Measurements from ENCODE around the gene GRHL1. TPM values are rescaled to one million over a fixed set of nuclear protein-coding genes. Genes with fewer than 3 reads are reported as not detected.

GRHL1 gene
- total RNA-seq, 1 experiment from 2014 or later: 5.5 TPM

- DNase-seq (ENCODE audit: low spot score): no peak
Measured at GRCh38 chr2:10041711-10042110, 90.2 kb downstream of the GRHL1 start.

- DNase-seq (ENCODE audit: low spot score): peak; percentile 22
Measured at GRCh38 chr2:10042301-10043161, 91.0 kb downstream of the GRHL1 start.

- peak; percentile 84 for DNase-seq (ENCODE audit: low spot score)
Measured at GRCh38 chr2:10043256-10043905, 91.9 kb downstream of the GRHL1 start, which contains the start of gene KLF11. TSS of gene KLF11 (plus strand) at chr2:10043550. CDS start at chr2:10043717, 167 bp downstream.

DNA sequence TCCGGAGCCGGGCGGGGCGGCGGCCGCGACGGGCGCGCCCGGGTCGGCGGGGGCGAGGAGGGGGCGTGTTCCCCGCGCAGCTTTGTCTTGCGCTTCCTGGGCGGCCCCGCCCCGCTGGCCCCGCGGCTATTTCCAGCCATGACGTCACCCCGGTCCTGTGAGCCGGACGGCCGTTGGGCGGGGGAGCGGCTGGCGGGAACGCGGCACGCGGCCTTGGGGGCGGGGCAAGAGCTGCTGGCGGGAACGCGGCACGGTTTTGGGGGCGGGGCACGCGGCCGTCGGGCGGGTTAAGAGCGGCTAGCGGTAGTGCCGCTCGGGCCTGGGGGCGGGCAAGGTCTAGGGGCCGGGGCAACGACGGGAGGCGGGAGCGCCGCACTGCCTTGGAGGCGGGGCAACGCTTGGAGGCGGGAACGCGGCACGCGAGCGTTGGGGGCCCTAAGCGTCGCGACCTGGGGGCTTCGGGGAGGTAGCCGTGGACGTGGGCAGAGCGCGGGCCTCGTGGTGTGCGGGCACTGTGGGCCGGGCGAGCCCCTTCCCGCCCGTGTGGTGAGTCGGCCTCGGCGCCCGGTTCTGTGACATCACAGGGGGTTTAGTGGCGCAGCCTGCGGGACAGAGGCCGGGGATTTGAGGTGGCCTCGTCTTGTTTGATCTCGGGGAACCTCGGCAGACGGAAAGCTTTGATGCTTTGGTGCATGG, 92.6 kb downstream of the GRHL1 start:
- DNase-seq (ENCODE audit: low spot score): peak; percentile 79

DNA sequence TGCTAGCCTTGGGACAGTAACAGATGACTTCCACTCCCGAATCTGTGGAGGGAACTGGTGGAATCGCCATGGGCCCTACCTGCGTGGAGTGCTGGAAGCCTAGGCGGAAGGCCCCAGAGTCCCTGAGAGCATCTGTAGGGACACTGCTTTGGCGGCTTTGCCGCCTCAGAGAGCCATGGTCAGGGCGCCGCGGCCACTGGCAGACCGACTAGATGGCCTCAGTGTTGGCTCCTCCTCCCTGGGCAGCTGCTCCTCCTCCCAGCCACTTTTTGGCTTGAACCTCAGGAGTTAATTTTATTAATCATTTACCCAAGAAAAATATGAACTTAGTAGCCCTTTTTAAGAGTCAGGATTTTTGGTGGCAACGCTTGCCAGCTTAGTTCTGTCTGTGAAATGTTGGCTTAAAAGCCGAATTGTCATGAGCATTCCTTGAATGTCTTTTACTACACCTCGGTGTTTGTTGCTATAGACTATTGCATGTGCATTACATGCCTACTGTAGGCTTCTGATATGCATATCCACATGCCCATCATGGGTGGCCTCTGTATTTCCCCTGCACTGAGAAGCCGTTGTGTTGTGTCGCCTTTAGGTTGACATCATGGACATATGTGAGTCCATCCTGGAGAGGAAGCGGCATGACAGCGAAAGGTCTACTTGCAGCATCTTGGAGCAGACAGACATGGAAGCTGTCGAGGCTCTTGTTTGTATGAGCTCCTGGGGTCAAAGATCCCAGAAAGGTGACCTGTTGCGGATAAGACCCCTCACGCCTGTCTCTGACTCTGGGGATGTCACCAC, 94.3 kb downstream of the GRHL1 start:
- no peak for DNase-seq (ENCODE audit: low spot score)

DNA sequence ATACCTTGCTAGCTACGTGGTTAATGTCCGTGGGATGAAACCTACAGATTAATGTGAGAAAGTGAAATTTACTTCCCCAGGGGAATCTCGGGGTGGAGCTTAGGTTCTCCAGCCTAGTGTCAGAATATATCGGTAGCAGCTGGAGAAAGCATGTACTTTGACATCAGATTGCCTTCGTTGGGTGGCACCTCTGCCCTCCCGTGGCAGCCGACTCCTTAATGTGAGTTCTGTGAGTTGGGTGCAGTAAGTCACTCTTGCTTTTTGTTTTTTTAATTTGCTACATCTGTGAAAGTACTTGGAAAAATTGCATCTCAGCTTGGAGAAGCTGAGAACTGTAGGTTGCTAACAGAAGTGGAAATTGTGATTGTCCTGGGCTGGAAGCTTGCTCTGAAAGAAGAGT, 95.4 kb downstream of the GRHL1 start:
- no peak for DNase-seq (ENCODE audit: low spot score)

GRCh38 chr2:10047616-10048500, 96.4 kb downstream of the GRHL1 start:
- DNase-seq (ENCODE audit: low spot score): no peak

DNA sequence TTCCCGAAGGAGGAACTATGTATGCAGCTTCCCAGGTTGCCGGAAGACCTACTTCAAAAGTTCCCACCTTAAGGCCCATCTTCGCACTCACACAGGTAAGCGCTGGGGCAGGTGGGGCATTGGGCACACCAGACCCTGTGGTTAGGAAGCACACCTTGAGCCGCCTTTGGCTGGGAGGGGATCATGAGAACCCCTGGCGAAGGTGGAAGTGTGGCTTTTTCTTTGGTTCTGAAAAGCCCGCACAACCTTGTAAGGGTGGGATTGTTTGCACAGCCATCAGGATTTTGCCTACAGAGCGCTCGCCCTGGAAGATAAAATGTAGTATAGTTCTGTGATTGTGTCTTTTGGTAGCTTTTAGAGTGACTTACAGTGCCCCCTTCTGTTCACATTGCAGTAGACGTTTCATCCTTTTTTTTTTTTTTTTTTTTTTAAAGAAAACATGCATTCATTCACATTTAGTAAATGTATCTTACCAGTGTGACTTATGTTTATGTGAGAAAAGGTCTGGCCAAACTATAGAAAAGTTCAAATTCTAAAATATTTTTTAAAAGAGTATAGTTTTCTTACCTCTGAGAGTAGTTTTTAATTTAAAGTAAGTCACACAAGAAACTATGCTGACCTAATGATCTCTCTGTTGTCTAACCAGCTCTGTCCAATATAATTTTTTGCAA, 97.1 kb downstream of the GRHL1 start:
- DNase-seq (ENCODE audit: low spot score): peak; percentile 57

Other genes starting within 250 kb of the GRHL1 start
- 7.7 and 9.9 TPM in 2 replicates for gene TAF1B, start 108.2 kb upstream of the GRHL1 start, total RNA-seq (2014; rRNA removed; shearing (Covaris generic))
- 8.5 and 13.8 TPM in 2 replicates for gene KLF11, start 91.9 kb downstream of the GRHL1 start, total RNA-seq (2014; rRNA removed; shearing (Covaris generic))
- gene CYS1, start 128.7 kb downstream of the GRHL1 start, total RNA-seq (2014; rRNA removed; shearing (Covaris generic)): not detected in 2 replicates
- gene RRM2, start 171.0 kb downstream of the GRHL1 start, total RNA-seq (2014; rRNA removed; shearing (Covaris generic)): 223 and 264 TPM in 2 replicates